Erythroblast (primary cell): ENCODE measurements around the gene PTH2.

ENCODE experiments used
- DNase-seq, 2 experiments: peaks; one replicate each; lab custom pipeline; 2025; lab: John Stamatoyannopoulos, UW
- GATA1 ChIP-seq: IDR thresholded peaks from 2 replicates; pipeline ENCODE4 v1.6.1; 2011; ENCODE audit warnings: low read depth, mild to moderate bottlenecking, control low read depth, low read length, moderate library complexity
- POLR2A ChIP-seq: IDR thresholded peaks from 2 replicates; pipeline ENCODE4 v1.6.1; 2011; ENCODE audit warnings: mild to moderate bottlenecking, low read length

Gene PTH2

DNA sequence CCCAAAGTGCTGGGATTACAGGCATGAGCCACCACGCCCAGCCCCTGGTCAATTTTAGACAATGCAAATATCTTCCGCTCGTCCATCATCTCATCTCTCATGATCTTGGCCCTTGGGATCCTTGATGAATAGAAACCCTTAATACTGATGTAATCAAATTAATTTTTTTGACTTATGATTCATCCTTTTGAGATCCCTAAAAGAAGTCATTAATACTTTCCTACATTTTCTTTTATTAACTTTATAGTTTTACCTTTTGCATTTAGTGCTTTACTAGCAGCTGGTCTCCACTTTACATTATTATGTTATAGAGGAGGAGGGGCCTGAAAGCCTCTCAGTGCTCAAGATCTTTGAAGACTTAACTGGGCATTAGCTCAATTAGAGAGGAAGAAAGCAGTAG lies 42.9 kb downstream of the PTH2 start:
- TF ChIP-seq GATA1 (no peak), POLR2A (no peak)
- DNase-seq: no peak

DNA sequence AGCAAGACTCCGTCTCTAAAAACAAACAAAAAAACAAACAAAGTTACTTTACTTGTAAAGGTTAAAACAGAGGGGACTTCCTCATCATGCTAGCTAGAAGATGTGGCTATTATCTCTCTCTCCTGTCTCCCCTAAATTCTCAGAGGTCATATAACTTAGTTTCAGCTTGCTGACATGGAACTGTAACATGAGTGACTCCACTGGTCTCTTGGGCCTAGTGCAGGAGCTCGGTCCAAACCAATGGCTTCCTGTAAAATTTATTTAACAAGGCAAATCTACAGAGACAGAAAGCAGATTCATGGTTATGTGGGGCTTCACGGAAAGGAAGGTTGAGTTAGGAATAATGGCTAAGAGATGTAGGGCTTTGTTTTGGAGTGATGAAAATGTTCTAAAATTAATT lies 44.7 kb downstream of the PTH2 start:
- TF ChIP-seq GATA1 (no peak), POLR2A (no peak)
- DNase-seq: no peak

DNA sequence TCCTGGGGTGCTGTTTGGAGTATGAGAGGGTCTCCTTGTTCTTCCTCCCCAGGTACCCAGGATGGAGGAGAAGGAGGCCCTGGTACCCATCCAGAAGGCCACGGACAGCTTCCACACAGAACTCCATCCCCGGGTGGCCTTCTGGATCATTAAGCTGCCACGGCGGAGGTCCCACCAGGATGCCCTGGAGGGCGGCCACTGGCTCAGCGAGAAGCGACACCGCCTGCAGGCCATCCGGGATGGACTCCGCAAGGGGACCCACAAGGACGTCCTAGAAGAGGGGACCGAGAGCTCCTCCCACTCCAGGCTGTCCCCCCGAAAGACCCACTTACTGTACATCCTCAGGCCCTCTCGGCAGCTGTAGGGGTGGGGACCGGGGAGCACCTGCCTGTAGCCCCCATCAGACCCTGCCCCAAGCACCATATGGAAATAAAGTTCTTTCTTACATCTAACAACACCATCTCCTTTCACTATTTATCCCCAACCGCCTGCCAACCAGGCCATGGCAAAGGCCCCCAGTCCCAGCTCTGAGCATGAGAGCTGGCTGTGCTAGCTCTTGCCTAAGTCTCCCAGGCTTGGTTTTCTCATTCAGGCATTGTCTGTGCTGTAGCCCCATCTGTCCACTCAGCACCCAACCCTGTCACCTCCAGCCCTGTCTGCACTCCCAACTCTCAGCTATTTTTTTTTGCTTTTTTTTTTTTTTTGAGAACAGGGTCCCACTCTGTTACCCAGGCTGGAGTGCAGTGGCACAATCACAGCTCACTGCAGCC lies 48.4 kb downstream of the PTH2 start:
- TF ChIP-seq GATA1: no peak
- TF ChIP-seq POLR2A: no peak
- DNase-seq: no peak

DNA sequence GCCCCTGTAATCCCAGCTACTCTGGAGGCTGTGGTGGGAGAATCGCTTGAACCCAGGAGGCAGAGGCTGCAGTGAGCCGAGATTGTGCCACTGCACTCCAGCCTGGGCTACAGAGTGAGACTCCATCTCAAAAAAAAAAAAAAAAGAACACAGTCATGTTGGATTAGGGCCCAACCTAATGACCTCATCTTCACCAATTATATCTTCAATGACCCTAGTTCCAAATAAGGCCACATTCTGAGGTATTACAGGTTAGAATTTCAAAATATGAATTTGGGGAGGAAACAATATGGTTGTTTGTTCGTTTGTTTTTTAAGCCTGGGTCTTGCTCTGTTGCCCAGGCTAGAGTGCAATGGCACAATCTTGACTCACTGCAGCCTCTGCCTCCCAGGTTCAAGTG lies 50.1 kb downstream of the PTH2 start:
- peak in 1 of 2 experiments; percentile 10 for DNase-seq
